Measurements from ENCODE around the gene PDE5A.

Gene PDE5A

GRCh38 chr4:119518230-119518892, 110.2 kb downstream of the PDE5A start:
- H3K9me3 ChIP-seq (ENCODE audit: control insufficient read depth, low read length) = no peaks in the 10 kb centered on the region
- DNase-seq (ENCODE audit: low read depth) = no peak
- H3K36me3 ChIP-seq (ENCODE audit: control insufficient read depth, insufficient read depth, low read length, severe bottlenecking) = peaks cover 36% of the 10 kb centered on the region
- H3K27me3 ChIP-seq (replicated peaks; ENCODE audit: control insufficient read depth, insufficient read depth, low read length) = no peaks in the 10 kb centered on the region
- peaks cover 21% of the 10 kb centered on the region for H3K4me1 ChIP-seq (ENCODE audit: control insufficient read depth, insufficient read depth, low read length)
- no peak overlapping the region for H3K9ac ChIP-seq (ENCODE audit: low read length)
- no peak overlapping the region for H3K4me3 ChIP-seq (ENCODE audit: low read length)

GRCh38 chr4:119517361-119518229, 111.0 kb downstream of the PDE5A start:
- Histone ChIP-seq H3K27me3 (replicated peaks; ENCODE audit: control insufficient read depth, insufficient read depth, low read length) (no peaks in the 10 kb centered on the region), H3K4me1 (ENCODE audit: control insufficient read depth, insufficient read depth, low read length) (peaks cover 15% of the 10 kb centered on the region), H3K36me3 (ENCODE audit: control insufficient read depth, insufficient read depth, low read length, severe bottlenecking) (peaks cover 43% of the 10 kb centered on the region), H3K9me3 (ENCODE audit: control insufficient read depth, low read length) (no peaks in the 10 kb centered on the region), H3K9ac (ENCODE audit: low read length) (no peak overlapping the region), H3K4me3 (ENCODE audit: low read length) (no peak overlapping the region)
- DNase-seq (ENCODE audit: low read depth) = peak; percentile 53

- Histone ChIP-seq H3K36me3 (ENCODE audit: control insufficient read depth, insufficient read depth, low read length, severe bottlenecking) (peaks cover 40% of the 10 kb centered on the region), H3K9ac (ENCODE audit: low read length) (no peak overlapping the region), H3K4me3 (ENCODE audit: low read length) (no peak overlapping the region), H3K9me3 (ENCODE audit: control insufficient read depth, low read length) (no peaks in the 10 kb centered on the region), H3K4me1 (ENCODE audit: control insufficient read depth, insufficient read depth, low read length) (peaks cover 7% of the 10 kb centered on the region), H3K27me3 (replicated peaks; ENCODE audit: control insufficient read depth, insufficient read depth, low read length) (no peaks in the 10 kb centered on the region)
- no peak for DNase-seq (ENCODE audit: low read depth)
Measured at GRCh38 chr4:119512398-119512797, 116.2 kb downstream of the PDE5A start.

- H3K27me3 ChIP-seq (replicated peaks; ENCODE audit: control insufficient read depth, insufficient read depth, low read length) = no peaks in the 10 kb centered on the region
- no peaks in the 10 kb centered on the region for H3K9me3 ChIP-seq (ENCODE audit: control insufficient read depth, low read length)
- H3K4me3 ChIP-seq (ENCODE audit: low read length) = no peak overlapping the region
- no peak overlapping the region for H3K9ac ChIP-seq (ENCODE audit: low read length)
- DNase-seq (ENCODE audit: low read depth) = peak; percentile 41
- H3K4me1 ChIP-seq (ENCODE audit: control insufficient read depth, insufficient read depth, low read length) = peaks cover 6% of the 10 kb centered on the region
- peaks cover 40% of the 10 kb centered on the region for H3K36me3 ChIP-seq (ENCODE audit: control insufficient read depth, insufficient read depth, low read length, severe bottlenecking)
Measured at GRCh38 chr4:119510395-119511149, 118.0 kb downstream of the PDE5A start.

GRCh38 chr4:119508281-119508680, 120.3 kb downstream of the PDE5A start:
- no peaks in the 10 kb centered on the region for H3K27me3 ChIP-seq (replicated peaks; ENCODE audit: control insufficient read depth, insufficient read depth, low read length)
- H3K9ac ChIP-seq (ENCODE audit: low read length) = no peak overlapping the region
- no peak overlapping the region for H3K4me3 ChIP-seq (ENCODE audit: low read length)
- H3K36me3 ChIP-seq (ENCODE audit: control insufficient read depth, insufficient read depth, low read length, severe bottlenecking) = peaks cover 32% of the 10 kb centered on the region
- peaks cover 6% of the 10 kb centered on the region for H3K4me1 ChIP-seq (ENCODE audit: control insufficient read depth, insufficient read depth, low read length)
- no peaks in the 10 kb centered on the region for H3K9me3 ChIP-seq (ENCODE audit: control insufficient read depth, low read length)
- peak; percentile 64 for DNase-seq (ENCODE audit: low read depth)

- Histone ChIP-seq H3K9ac (ENCODE audit: low read length) (no peak overlapping the region), H3K4me3 (ENCODE audit: low read length) (no peak overlapping the region), H3K27me3 (replicated peaks; ENCODE audit: control insufficient read depth, insufficient read depth, low read length) (no peaks in the 10 kb centered on the region), H3K9me3 (ENCODE audit: control insufficient read depth, low read length) (no peaks in the 10 kb centered on the region), H3K4me1 (ENCODE audit: control insufficient read depth, insufficient read depth, low read length) (peaks cover 6% of the 10 kb centered on the region), H3K36me3 (ENCODE audit: control insufficient read depth, insufficient read depth, low read length, severe bottlenecking) (peaks cover 27% of the 10 kb centered on the region)
- peak; percentile 40 for DNase-seq (ENCODE audit: low read depth)
Measured at GRCh38 chr4:119506806-119507205, 121.8 kb downstream of the PDE5A start.

- Histone ChIP-seq H3K27me3 (replicated peaks; ENCODE audit: control insufficient read depth, insufficient read depth, low read length) (no peaks in the 10 kb centered on the region), H3K9me3 (ENCODE audit: control insufficient read depth, low read length) (no peaks in the 10 kb centered on the region), H3K36me3 (ENCODE audit: control insufficient read depth, insufficient read depth, low read length, severe bottlenecking) (peaks cover 49% of the 10 kb centered on the region), H3K4me3 (ENCODE audit: low read length) (no peak overlapping the region), H3K4me1 (ENCODE audit: control insufficient read depth, insufficient read depth, low read length) (no peaks in the 10 kb centered on the region), H3K9ac (ENCODE audit: low read length) (no peak overlapping the region)
- no peak for DNase-seq (ENCODE audit: low read depth)
Measured at GRCh38 chr4:119504616-119505015, 124.0 kb downstream of the PDE5A start.

GRCh38 chr4:119501740-119502139, 126.9 kb downstream of the PDE5A start:
- Histone ChIP-seq H3K36me3 (ENCODE audit: control insufficient read depth, insufficient read depth, low read length, severe bottlenecking) (peaks cover 62% of the 10 kb centered on the region), H3K9ac (ENCODE audit: low read length) (no peak overlapping the region)

GRCh38 chr4:119498527-119498926, 130.1 kb downstream of the PDE5A start:
- DNase-seq (ENCODE audit: low read depth) = peak; percentile 53
- Histone ChIP-seq H3K4me1 (ENCODE audit: control insufficient read depth, insufficient read depth, low read length) (peaks cover 14% of the 10 kb centered on the region), H3K27me3 (replicated peaks; ENCODE audit: control insufficient read depth, insufficient read depth, low read length) (no peaks in the 10 kb centered on the region), H3K9me3 (ENCODE audit: control insufficient read depth, low read length) (no peaks in the 10 kb centered on the region), H3K36me3 (ENCODE audit: control insufficient read depth, insufficient read depth, low read length, severe bottlenecking) (peaks cover 78% of the 10 kb centered on the region), H3K9ac (ENCODE audit: low read length) (peak overlapping the region; percentile 4), H3K4me3 (ENCODE audit: low read length) (no peak overlapping the region)

More at GRCh38 chr4:119501740-119502139, 126.9 kb downstream of the PDE5A start:
- no peak for DNase-seq (ENCODE audit: low read depth)
- no peaks in the 10 kb centered on the region for H3K9me3 ChIP-seq (ENCODE audit: control insufficient read depth, low read length)
- no peaks in the 10 kb centered on the region for H3K27me3 ChIP-seq (replicated peaks; ENCODE audit: control insufficient read depth, insufficient read depth, low read length)
- no peak overlapping the region for H3K4me3 ChIP-seq (ENCODE audit: low read length)
- peaks cover 14% of the 10 kb centered on the region for H3K4me1 ChIP-seq (ENCODE audit: control insufficient read depth, insufficient read depth, low read length)

GRCh38 chr4:119493886-119494285, 134.7 kb downstream of the PDE5A start:
- Histone ChIP-seq H3K9ac (ENCODE audit: low read length) (no peak overlapping the region), H3K4me3 (ENCODE audit: low read length) (no peak overlapping the region), H3K9me3 (ENCODE audit: control insufficient read depth, low read length) (no peaks in the 10 kb centered on the region), H3K4me1 (ENCODE audit: control insufficient read depth, insufficient read depth, low read length) (peaks cover 10% of the 10 kb centered on the region), H3K36me3 (ENCODE audit: control insufficient read depth, insufficient read depth, low read length, severe bottlenecking) (peaks cover 44% of the 10 kb centered on the region), H3K27me3 (replicated peaks; ENCODE audit: control insufficient read depth, insufficient read depth, low read length) (no peaks in the 10 kb centered on the region)
- DNase-seq (ENCODE audit: low read depth) = no peak

GRCh38 chr4:119493419-119493818, 135.2 kb downstream of the PDE5A start:
- Histone ChIP-seq H3K27me3 (replicated peaks; ENCODE audit: control insufficient read depth, insufficient read depth, low read length) (no peaks in the 10 kb centered on the region), H3K9ac (ENCODE audit: low read length) (no peak overlapping the region), H3K4me1 (ENCODE audit: control insufficient read depth, insufficient read depth, low read length) (peaks cover 6% of the 10 kb centered on the region), H3K36me3 (ENCODE audit: control insufficient read depth, insufficient read depth, low read length, severe bottlenecking) (peaks cover 48% of the 10 kb centered on the region), H3K9me3 (ENCODE audit: control insufficient read depth, low read length) (no peaks in the 10 kb centered on the region), H3K4me3 (ENCODE audit: low read length) (no peak overlapping the region)
- peak; percentile 61 for DNase-seq (ENCODE audit: low read depth)
